ENCODE results near the gene TNFRSF19. TPM values are rescaled to one million over a fixed set of nuclear protein-coding genes. Genes with fewer than 3 reads are reported as not detected.

TNFRSF19 gene
- total RNA-seq, 1 donor from 2014 or later: 0.15 TPM

GRCh38 chr13:23626700-23627099 lies 56.5 kb downstream of the TNFRSF19 start:
- intact Hi-C loops (cut with micrococcal nuclease): no loop called here

GRCh38 chr13:23627410-23627809 lies 57.2 kb downstream of the TNFRSF19 start:
- intact Hi-C loops (cut with micrococcal nuclease): no loop called here

GRCh38 chr13:23628250-23628649 lies 58.0 kb downstream of the TNFRSF19 start:
- intact Hi-C loops (cut with micrococcal nuclease): no loop called here

GRCh38 chr13:23628765-23629565 lies 58.8 kb downstream of the TNFRSF19 start:
- intact Hi-C loops (cut with micrococcal nuclease): no loop called here

- intact Hi-C loops (cut with micrococcal nuclease): no loop called here
These were observed 59.5 kb downstream of the TNFRSF19 start for GRCh38 chr13:23629566-23630272.

- intact Hi-C loops (cut with micrococcal nuclease): no loop called here
These were observed 60.3 kb downstream of the TNFRSF19 start for GRCh38 chr13:23630349-23631093.

GRCh38 chr13:23631311-23632047 lies 61.3 kb downstream of the TNFRSF19 start:
- intact Hi-C loops (cut with micrococcal nuclease): no loop called here

- intact Hi-C loops (cut with micrococcal nuclease): no loop called here
These were observed 61.9 kb downstream of the TNFRSF19 start for GRCh38 chr13:23632048-23632582.

- intact Hi-C loops (cut with micrococcal nuclease): no loop called here
These were observed 62.5 kb downstream of the TNFRSF19 start for GRCh38 chr13:23632741-23633140.

GRCh38 chr13:23634897-23635296 lies 64.7 kb downstream of the TNFRSF19 start:
- intact Hi-C loops (cut with micrococcal nuclease): no loop called here

GRCh38 chr13:23636360-23636759 lies 66.1 kb downstream of the TNFRSF19 start:
- intact Hi-C loops (cut with micrococcal nuclease): no loop called here

- intact Hi-C loops (cut with micrococcal nuclease): no loop called here
These were observed 67.6 kb downstream of the TNFRSF19 start for GRCh38 chr13:23637829-23638228.

GRCh38 chr13:23639674-23640073 lies 69.5 kb downstream of the TNFRSF19 start:
- intact Hi-C loops (cut with micrococcal nuclease): no loop called here

- intact Hi-C loops (cut with micrococcal nuclease): no loop called here
These were observed 71.9 kb downstream of the TNFRSF19 start for GRCh38 chr13:23642110-23642509.

- intact Hi-C loops (cut with micrococcal nuclease): no loop called here
These were observed 73.3 kb downstream of the TNFRSF19 start for GRCh38 chr13:23643338-23644125.

GRCh38 chr13:23644126-23644419 lies 73.9 kb downstream of the TNFRSF19 start:
- intact Hi-C loops (cut with micrococcal nuclease): no loop called here

GRCh38 chr13:23644527-23645138 lies 74.4 kb downstream of the TNFRSF19 start:
- intact Hi-C loops (cut with micrococcal nuclease): no loop called here

- intact Hi-C loops (cut with micrococcal nuclease): no loop called here
These were observed 75.6 kb downstream of the TNFRSF19 start for GRCh38 chr13:23645851-23646250.

GRCh38 chr13:23651439-23651838 lies 81.2 kb downstream of the TNFRSF19 start:
- intact Hi-C loops (cut with micrococcal nuclease): no loop called here

- intact Hi-C loops (cut with micrococcal nuclease): no loop called here
These were observed 81.7 kb downstream of the TNFRSF19 start for GRCh38 chr13:23651887-23652286.

Measured in T-helper 1 cell treated with Interleukin-12 subunit alpha and Interleukin-12 subunit beta and Interleukin-4 antibody, amounts not matched to agents 30 ng/mL and 1 ng/mL, for 36 hours (primary cell).